Uterine smooth muscle cell (primary cell): ENCODE data around the gene DPEP1. TPM values are rescaled to one million over a fixed set of nuclear protein-coding genes. Genes with fewer than 3 reads are reported as not detected.

ENCODE experiments used
- total RNA-seq: library from RNA; depleted of rRNA; stranded (reverse); fragments of >200 nt; gene quantifications from 2 replicates; pipeline ENCODE4 v1.2.3, GENCODE V29; 2014

Gene DPEP1
- total RNA-seq = not detected in 2 replicates

DNA sequence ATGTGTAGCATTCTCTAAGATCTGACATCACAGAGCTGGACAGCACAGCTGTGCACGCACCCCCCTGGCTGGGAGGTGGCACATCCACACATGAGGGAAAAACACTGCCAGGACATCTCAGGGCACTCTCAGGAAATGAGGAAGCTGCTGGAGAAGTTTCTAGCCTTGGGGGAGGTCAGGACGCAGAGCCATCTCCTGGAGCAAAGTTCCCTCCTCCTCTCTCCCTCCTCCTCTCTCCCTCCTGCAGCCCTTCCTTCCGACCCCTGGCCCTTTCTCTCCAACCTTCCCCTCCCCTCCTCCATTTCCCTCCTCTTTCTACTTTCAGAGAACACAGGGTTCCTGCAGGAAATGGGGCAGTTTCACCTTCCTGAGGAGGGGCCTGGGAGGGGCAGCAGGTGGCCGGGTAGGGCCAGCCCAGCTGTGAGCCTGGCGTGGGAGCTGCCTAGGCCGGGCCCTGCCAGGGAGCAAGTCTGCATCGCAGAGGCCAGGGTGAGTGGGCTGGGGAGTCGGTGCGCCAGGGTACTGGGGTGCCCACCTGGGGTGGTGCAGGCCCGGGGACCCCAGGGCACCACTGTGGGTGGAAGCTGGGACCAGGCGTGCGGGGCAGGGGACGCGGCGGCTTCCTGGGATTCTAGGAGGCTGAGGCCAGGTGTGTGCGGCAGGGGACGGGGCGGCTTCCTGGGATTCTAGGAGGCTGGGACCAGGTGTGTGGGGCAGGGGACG, at the start of gene DPEP1:
Gene DPEP1 (plus strand): TSS at position 412 of the 723 bp plus-strand sequence. CDS start 16,769 bp downstream, outside the sequence.

DNA sequence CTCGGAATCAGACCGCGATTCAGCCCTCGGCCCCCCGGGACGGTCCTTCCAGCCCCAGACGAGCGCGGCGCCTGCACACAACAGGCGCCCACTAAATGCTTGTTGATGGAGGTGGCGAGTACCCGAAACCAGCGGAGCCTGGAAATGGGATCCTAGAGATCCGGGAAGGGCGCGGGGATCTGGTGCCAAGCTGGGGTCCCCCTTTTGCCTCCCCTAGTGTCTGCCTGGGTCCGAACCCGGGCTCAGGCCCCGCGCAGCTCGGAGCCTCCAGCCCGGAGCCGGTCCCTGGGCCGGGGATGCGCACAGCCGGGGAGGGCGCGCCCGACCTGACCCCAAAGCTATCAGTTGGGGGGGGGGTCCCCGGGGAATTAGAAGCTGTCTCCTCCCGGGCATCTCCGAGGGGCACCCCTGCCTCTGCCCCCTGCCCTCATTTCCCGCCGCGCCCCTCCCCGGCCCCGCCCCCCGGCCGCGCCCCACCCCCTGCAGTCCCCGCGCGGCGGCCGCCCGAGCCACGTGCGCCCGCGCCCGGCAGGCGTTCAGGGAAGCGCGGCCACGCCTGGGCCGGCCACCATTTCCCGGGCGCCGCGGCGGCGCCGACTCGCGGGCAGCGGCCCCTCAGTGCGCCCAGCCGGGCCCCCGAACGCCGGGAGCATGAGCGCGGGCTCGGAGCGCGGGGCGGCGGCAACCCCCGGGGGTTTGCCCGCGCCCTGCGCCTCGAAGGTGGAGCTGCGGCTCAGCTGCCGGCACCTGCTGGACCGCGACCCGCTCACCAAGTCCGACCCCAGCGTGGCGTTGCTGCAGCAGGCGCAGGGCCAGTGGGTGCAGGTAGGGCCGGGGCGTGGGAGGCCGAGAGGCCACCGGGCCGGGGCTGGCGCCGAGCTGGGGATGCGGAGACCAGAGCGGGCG, 37.9 kb upstream of the DPEP1 start, which contains the start of gene CPNE7:
Gene CPNE7 (plus strand): TSS at position 512 of the 906 bp plus-strand sequence. CDS start 140 bp downstream, at position 652.

DNA sequence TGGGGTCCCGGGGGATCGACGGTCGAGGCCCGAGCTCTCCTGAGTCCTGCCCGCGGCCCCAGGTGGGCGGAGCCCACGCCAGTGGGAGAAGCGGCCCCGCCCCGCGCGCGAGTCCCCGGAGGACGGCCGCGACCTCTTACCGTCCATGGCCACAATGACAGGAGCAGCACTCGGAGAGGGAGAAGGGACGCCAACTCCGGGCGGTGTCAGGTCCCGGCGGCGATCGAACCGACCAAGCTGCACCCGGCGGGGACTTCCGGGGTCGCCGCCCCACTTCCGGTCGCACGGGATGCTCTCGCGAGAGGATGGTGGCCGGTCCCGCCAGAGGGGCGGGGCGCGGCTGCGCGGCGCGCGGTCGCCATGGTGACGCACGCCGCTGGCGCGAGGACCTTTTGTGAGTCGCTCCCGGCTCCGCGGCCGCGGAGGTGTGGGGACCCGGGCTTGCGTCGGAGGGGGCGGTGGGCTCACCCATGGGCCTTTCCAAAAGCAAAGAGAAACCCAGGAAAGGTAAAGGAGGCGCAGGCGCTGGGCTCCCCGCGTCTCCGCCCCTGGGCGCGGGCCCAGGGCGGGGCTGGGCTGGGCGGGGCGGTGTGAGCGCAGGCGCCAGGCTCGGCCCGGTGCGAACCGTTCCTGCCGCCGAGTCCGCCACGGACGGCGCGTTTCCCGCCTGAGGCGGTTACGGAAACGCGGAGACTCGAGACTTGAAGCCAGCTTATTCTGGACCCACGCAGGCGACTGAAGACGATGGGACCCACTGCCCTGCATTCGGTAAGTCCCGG, 44.2 kb downstream of the DPEP1 start, which contains the start of the genes CHMP1A and SPATA33:
Gene CHMP1A (minus strand): TSS at position 267 of the 779 bp plus-strand sequence. CDS start 120 bp downstream, at position 147.
Gene SPATA33 (plus strand): TSS at position 395 of the 779 bp plus-strand sequence. CDS start 76 bp downstream, at position 471.

DNA sequence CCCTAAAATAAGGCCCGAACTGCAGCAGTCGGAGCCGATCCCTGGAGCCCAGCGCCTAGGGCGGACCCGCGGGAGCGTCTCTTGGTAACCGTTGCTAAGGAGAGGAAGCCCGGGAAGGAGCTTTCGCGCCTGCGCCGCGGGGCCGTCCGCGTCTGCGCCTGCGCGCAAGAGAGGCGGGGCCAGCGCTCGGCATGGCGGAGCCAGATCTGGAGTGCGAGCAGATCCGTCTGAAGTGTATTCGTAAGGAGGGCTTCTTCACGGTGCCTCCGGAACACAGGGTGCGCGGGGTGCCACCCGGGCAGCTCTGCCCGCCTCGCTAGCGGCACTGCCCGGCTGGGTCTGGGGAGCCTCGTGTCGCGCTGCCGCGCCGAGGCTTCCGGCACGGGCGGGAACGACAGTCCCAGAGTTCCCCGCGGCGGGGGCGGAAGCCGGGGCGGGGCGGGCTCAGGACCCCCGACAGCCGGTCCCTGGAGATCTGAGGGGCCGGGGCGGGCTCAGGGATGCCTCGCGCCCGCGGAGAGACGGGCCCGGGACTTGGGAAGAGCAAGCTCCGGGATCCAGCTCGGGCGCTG, 73.2 kb downstream of the DPEP1 start, which contains the start of gene CDK10:
Gene CDK10 (plus strand): TSS at position 170 of the 572 bp plus-strand sequence. CDS start 22 bp downstream, at position 192.

Other genes starting within 250 kb of the DPEP1 start
- 89.4 and 93.5 TPM in 2 replicates for gene ANKRD11, start 123.1 kb upstream of the DPEP1 start, total RNA-seq
- 115 and 133 TPM in 2 replicates for gene SPG7, start 105.2 kb upstream of the DPEP1 start, total RNA-seq
- gene RPL13, start 53.0 kb upstream of the DPEP1 start, total RNA-seq = 1,799 and 3,143 TPM in 2 replicates
- 18.5 and 27.7 TPM in 2 replicates for gene CPNE7, start 37.9 kb upstream of the DPEP1 start, total RNA-seq
- 76.9 and 94.3 TPM in 2 replicates for gene CHMP1A, start 44.1 kb downstream of the DPEP1 start, total RNA-seq
- 2.9 and 3.2 TPM in 2 replicates for gene SPATA33, start 44.2 kb downstream of the DPEP1 start, total RNA-seq
- gene CDK10, start 73.0 kb downstream of the DPEP1 start, total RNA-seq = 58.2 and 58.4 TPM in 2 replicates
- gene SPATA2L, start 88.1 kb downstream of the DPEP1 start, total RNA-seq = 14.4 and 16.9 TPM in 2 replicates
- 8.1 and 8.9 TPM in 2 replicates for gene VPS9D1, start 107.3 kb downstream of the DPEP1 start, total RNA-seq
- gene ZNF276, start 107.9 kb downstream of the DPEP1 start, total RNA-seq = 16.7 and 17.2 TPM in 2 replicates
- 12.4 and 38.7 TPM in 2 replicates for gene FANCA, start 203.0 kb downstream of the DPEP1 start, total RNA-seq
- 1.1 and 1.4 TPM in 2 replicates for gene SPIRE2, start 214.8 kb downstream of the DPEP1 start, total RNA-seq